HCT116 (cell line): ENCODE measurements around the gene TACO1. TPM values are rescaled to one million over a fixed set of nuclear protein-coding genes. Genes with fewer than 3 reads are reported as not detected.
A peak's percentile ranks its signal among the peaks of the same experiment; 100 is the strongest.

ENCODE experiments used
- ATAC-seq: fragments of 200-7000 bp; cut with Tn5 transposase; 2 replicates; pipeline ENCODE4 v1.9.1; 2020; ENCODE audit warnings: mild to moderate bottlenecking, moderate library complexity
- BruUV-seq: library from RNA; stranded (reverse); fragments of 400-500 nt; replicated peaks from 2 replicates; lab custom pipeline; 2021; lab: Mats Ljungman, UMichigan
- CTCF ChIA-PET: fragments of 300-600 bp; sonication (Branson Sonifier 250); formaldehyde crosslinking; loops from one replicate; lab custom pipeline; 2021; ENCODE audit warnings: antibody characterized with exemption; lab: Charles Lee
- POLR2A ChIA-PET: fragments of 300-600, 350-600 bp; sonication (Branson Sonifier 250); formaldehyde crosslinking; loops from one replicate; lab custom pipeline; 2021; ENCODE audit warnings: antibody characterized with exemption; lab: Charles Lee
- RAD21 ChIA-PET, 2 experiments: fragments of 300-600 bp; sonication (Branson Sonifier 250); formaldehyde crosslinking; loops; one replicate each; lab custom pipeline; 2023; ENCODE audit warnings: low total read pairs in 2 of 2; ENCODE audit not compliant: uncharacterized antibody in 2 of 2, unreplicated experiment in 2 of 2, low non-redundant PET in 1 of 2; lab: Charles Lee
- DNase-seq: peaks from one replicate; pipeline ENCODE4 v3.0.0-alpha.2; 2010; ENCODE audit warnings: low read depth, low spot score
- H2AFZ ChIP-seq: fragments of 200-600 bp; shearing (Covaris generic), sonication (generic); 2 replicates; pipeline ENCODE4 v1.6.1; 2017; ENCODE audit warnings: low read depth, mixed run types, mixed read lengths, antibody characterized with exemption, low read length; ENCODE audit not compliant: poor library complexity, severe bottlenecking
- H3K27ac ChIP-seq: 2 replicates; pipeline ENCODE4 v1.5.1; 2012; ENCODE audit warnings: low read depth, low read length
- H3K27me3 ChIP-seq: fragments of 200-600 bp; sonication (generic); 2 replicates; pipeline ENCODE4 v1.6.1; 2016; ENCODE audit warnings: mixed run types, low read length, mixed read lengths; ENCODE audit not compliant: insufficient read depth
- H3K36me3 ChIP-seq, 2 experiments: fragments of 200-500 bp in 1 of 2; fragments of 200-600 bp in 1 of 2; sonication (Bioruptor generic) in 1 of 2; sonication (generic) in 1 of 2; 2 replicates each; pipeline versions ENCODE4 v1.5.1 to v1.6.1; 2014 to 2016; ENCODE audit warnings: low read length in 2 of 2, inconsistent platforms in 1 of 2, mixed read lengths in 1 of 2, mixed run types in 1 of 2; ENCODE audit not compliant: insufficient read depth in 2 of 2, control insufficient read depth in 1 of 2
- H3K4me1 ChIP-seq, 2 experiments: fragments of 200-600 bp in 1 of 2; sonication (generic) in 1 of 2; 2 replicates each; pipeline versions ENCODE4 v1.5.1 to v1.6.1; 2012 to 2017; ENCODE audit warnings: low read length in 2 of 2, inconsistent platforms in 1 of 2, mild to moderate bottlenecking in 1 of 2, mixed read lengths in 1 of 2, mixed run types in 1 of 2, moderate library complexity in 1 of 2; ENCODE audit not compliant: insufficient read depth in 2 of 2, control insufficient read depth in 1 of 2
- H3K4me2 ChIP-seq: fragments of 200-600 bp; sonication (generic); 2 replicates; pipeline ENCODE4 v1.6.1; 2017; ENCODE audit warnings: mixed run types, low read length, mixed read lengths
- H3K4me3 ChIP-seq, 2 experiments: fragments of 200-600 bp in 1 of 2; sonication (generic) in 1 of 2; replicated peaks in 1 of 2; 2 replicates each; pipeline ENCODE4 v1.5.1; 2011 to 2016; ENCODE audit warnings: low read length in 2 of 2, control low read depth in 1 of 2, low read depth in 1 of 2, mild to moderate bottlenecking in 1 of 2, mixed read lengths in 1 of 2, mixed run types in 1 of 2
- H3K79me2 ChIP-seq: fragments of 200-600 bp; sonication (generic); 2 replicates; pipeline ENCODE4 v1.6.1; 2017; ENCODE audit warnings: mild to moderate bottlenecking, mixed run types, low read length, moderate library complexity, mixed read lengths; ENCODE audit not compliant: insufficient read depth
- H3K9ac ChIP-seq: fragments of 200-600 bp; sonication (generic); 2 replicates; pipeline ENCODE4 v1.6.1; 2016; ENCODE audit warnings: low read length, mixed read lengths
- H3K9me2 ChIP-seq: fragments of 200-600 bp; sonication (generic), shearing (Covaris generic); 2 replicates; pipeline ENCODE4 v1.6.1; 2017; ENCODE audit warnings: mixed run types, mild to moderate bottlenecking, moderate library complexity; ENCODE audit not compliant: insufficient read depth
- H3K9me3 ChIP-seq, 2 experiments: fragments of 200-500 bp in 1 of 2; fragments of 200-600 bp in 1 of 2; sonication (Bioruptor generic) in 1 of 2; sonication (generic) in 1 of 2; 2 replicates each; pipeline ENCODE4 v1.6.1; 2014 to 2017; ENCODE audit warnings: low read length in 2 of 2, mixed read lengths in 2 of 2, inconsistent platforms in 1 of 2, low read depth in 1 of 2, mild to moderate bottlenecking in 1 of 2, mixed run types in 1 of 2, moderate library complexity in 1 of 2; ENCODE audit not compliant: control insufficient read depth in 1 of 2, insufficient read depth in 1 of 2
- H4K20me1 ChIP-seq: fragments of 200-600 bp; sonication (generic), shearing (Covaris generic); 2 replicates; pipeline ENCODE4 v1.6.1; 2017; ENCODE audit warnings: mixed run types, mild to moderate bottlenecking, moderate library complexity; ENCODE audit not compliant: insufficient read depth
- CBX3 ChIP-seq: IDR thresholded peaks from 2 replicates; pipeline ENCODE4 v1.6.1; 2012; ENCODE audit warnings: low read depth
- EGR1 ChIP-seq: IDR thresholded peaks from 2 replicates; pipeline ENCODE4 v1.6.1; 2012; ENCODE audit warnings: low read depth
- ELF1 ChIP-seq: IDR thresholded peaks from 2 replicates; pipeline ENCODE4 v1.6.1; 2012; ENCODE audit warnings: low read depth, borderline replicate concordance
- EZH2phosphoT487 ChIP-seq: fragments of 200-600 bp; IDR thresholded peaks from 2 replicates; pipeline ENCODE4 v1.6.1; 2018; ENCODE audit warnings: antibody characterized with exemption, borderline replicate concordance
- JUND ChIP-seq: IDR thresholded peaks from 2 replicates; pipeline ENCODE4 v1.6.1; 2012
- SIN3A ChIP-seq: IDR thresholded peaks from 2 replicates; pipeline ENCODE4 v1.6.1; 2012; ENCODE audit warnings: low read depth
- SRF ChIP-seq: IDR thresholded peaks from 2 replicates; pipeline ENCODE4 v1.6.1; 2012; ENCODE audit warnings: low read depth
- ZFX ChIP-seq: fragments of 450-650 bp; IDR thresholded peaks from 2 replicates; pipeline ENCODE4 v1.6.1; 2017
- intact Hi-C: fragments of 100-400 bp; cut with micrococcal nuclease; formaldehyde crosslinking; loops from 2 replicates; pipeline ENCODE4 v1.10.0; 2022
- total RNA-seq: library from RNA; stranded (reverse); gene quantifications from one replicate; pipeline ENCODE4 v1.2.1, GENCODE V29; 2021; ENCODE audit not compliant: unreplicated experiment
- TF ChIP-seq, protein P1 (sequence below): IDR thresholded peaks from 2 replicates; pipeline ENCODE4 v1.6.1; 2012
- TF ChIP-seq, protein P2 (sequence below): IDR thresholded peaks from 2 replicates; pipeline ENCODE4 v1.6.1; 2011; ENCODE audit warnings: mild to moderate bottlenecking, low read length, moderate library complexity; ENCODE audit not compliant: insufficient replicate concordance; ENCODE audit errors: extremely low read depth
- TF ChIP-seq, protein P3 (sequence below), 3 experiments: fragments of 200-600 bp in 1 of 3; sonication (generic) in 1 of 3; IDR thresholded peaks in 2 of 3; conservative IDR thresholded peaks in 1 of 3; 2 replicates each; pipeline ENCODE4 v1.5.1; 2012 to 2017; ENCODE audit warnings: low read depth in 2 of 3, low read length in 2 of 3, antibody characterized with exemption in 1 of 3, borderline replicate concordance in 1 of 3, control low read depth in 1 of 3, mild to moderate bottlenecking in 1 of 3, mixed read lengths in 1 of 3, mixed run types in 1 of 3, moderate library complexity in 1 of 3; ENCODE audit not compliant: insufficient read depth in 1 of 3
- TF ChIP-seq, protein P4 (sequence below): IDR thresholded peaks from 2 replicates; pipeline ENCODE4 v1.6.1; 2012; ENCODE audit warnings: low read depth

Gene TACO1
- total RNA-seq, 1 experiment from 2014 or later, result 39.6 TPM

DNA sequence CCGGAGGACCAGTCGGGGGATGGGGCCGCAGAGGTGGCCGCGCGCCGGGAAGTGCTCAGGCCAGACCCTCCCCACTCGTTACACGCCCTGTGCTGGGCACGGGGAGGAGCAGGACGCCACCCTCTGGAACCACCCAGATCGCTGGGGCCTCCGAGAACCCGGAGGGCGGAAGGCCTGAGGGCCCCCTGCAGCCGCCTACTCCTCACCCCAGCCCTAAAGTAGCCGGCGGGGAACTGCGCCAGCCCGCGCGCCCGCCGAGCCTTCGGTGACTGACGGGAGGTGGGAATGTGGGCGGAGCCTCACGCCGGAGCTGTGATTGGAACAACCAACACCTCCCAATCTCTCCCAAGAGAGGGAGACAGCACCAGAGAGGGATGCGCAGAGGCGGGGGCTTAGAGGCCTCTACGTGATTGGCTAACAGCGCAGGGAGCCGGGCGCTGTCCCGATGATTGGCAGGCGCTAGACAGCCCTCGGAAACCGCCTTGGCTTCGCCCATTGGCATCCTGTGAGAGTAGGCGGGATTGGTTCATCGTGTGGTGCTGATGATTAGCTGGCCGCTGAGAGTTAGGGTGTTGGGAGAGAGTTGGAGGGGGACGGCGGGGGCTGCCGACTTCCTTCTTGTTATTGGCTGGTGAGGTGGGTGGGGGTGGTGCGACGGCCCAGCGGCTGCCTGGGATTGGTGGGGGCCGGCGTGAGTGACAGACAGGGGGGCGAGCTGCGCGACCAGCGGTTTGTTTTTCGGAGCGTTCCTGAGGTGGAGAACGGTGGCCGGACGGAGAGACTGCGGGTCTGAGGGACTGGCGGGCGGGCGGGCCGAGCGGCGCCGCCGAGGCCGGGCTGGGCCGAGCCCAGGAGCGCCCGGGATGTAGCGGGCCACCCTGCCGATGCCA, 21.2 kb downstream of the TACO1 start, which contains the start of gene MAP3K3 (continued):
- TF ChIP-seq ZFX, result peak; percentile 82
- TF ChIP-seq, protein P1, sequence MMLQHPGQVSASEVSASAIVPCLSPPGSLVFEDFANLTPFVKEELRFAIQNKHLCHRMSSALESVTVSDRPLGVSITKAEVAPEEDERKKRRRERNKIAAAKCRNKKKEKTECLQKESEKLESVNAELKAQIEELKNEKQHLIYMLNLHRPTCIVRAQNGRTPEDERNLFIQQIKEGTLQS, result no peak
- peak; percentile 69 for TF ChIP-seq EGR1
- TF ChIP-seq, protein P2, sequence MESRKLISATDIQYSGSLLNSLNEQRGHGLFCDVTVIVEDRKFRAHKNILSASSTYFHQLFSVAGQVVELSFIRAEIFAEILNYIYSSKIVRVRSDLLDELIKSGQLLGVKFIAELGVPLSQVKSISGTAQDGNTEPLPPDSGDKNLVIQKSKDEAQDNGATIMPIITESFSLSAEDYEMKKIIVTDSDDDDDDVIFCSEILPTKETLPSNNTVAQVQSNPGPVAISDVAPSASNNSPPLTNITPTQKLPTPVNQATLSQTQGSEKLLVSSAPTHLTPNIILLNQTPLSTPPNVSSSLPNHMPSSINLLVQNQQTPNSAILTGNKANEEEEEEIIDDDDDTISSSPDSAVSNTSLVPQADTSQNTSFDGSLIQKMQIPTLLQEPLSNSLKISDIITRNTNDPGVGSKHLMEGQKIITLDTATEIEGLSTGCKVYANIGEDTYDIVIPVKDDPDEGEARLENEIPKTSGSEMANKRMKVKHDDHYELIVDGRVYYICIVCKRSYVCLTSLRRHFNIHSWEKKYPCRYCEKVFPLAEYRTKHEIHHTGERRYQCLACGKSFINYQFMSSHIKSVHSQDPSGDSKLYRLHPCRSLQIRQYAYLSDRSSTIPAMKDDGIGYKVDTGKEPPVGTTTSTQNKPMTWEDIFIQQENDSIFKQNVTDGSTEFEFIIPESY, result peak; percentile 6
- TF ChIP-seq SIN3A, result peak; percentile 88
- TF ChIP-seq, all 23 proteins: peak for 9

DNA sequence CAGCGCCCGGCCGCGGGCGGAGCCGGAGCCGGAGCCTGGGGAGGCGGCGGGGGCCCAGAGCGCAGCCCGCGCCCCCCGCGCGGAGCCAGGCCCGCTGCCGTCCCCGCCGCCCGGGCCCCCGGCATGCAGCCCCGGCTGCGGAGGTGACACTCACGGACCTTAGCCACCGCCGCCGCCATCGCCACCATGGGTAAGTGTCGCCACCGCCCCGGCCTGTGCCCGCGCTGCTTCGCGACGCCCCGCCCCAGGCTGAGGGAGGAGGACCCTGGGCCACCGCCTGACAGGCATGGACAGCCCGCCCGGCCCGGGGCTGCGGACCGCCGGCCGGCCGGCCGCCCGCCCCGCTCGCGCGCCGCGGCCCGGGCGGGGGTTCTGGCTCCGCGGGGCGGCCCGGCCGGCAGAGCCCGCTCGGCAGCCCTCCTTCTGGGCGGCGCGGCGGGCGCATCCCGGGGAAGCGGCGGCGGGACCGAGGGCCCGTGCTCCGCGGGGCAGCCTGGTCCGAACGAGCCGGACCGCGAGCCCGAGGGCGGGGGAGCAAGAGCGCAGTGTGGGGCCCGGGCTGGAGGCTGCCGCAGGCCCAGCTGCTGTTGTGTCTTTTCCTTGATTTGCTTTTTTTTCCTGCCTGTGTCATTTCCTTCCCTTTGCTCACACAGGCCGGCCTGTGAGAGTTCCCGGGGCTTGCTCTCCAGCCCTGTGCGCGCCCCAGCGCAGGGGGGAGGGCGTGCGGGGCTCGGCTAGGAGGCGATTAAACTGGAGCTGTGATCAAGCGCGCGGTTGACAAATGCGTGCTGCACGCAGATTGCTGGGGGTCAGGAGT, 22.1 kb downstream of the TACO1 start:
- peaks cover 12 to 18% of the 10 kb centered on the region in 2 experiments; a peak in 3 of 4 replicates for H3K4me1 ChIP-seq
- peak overlapping the region; percentile 10 for H2AFZ ChIP-seq
- peak overlapping the region; percentile 80 for H3K4me3 ChIP-seq
- ChIA-PET RAD21 (interaction anchor here (0.6 to 1.4 kb wide), 3 partner anchors 11 to 38 kb away, joined by 3 to 5 read pairs (median 3); no protein-coding TSS in a partner anchor), POLR2A (interaction anchor here (0.7 to 1.7 kb wide), 13 partner anchors 11 to 189 kb away, joined by 3 to 17 read pairs (median 4); partner anchors contain the start of gene TACO1), CTCF (interaction anchor here (0.9 to 4.9 kb wide), 5 partner anchors 11 to 216 kb away, joined by 3 to 71 read pairs (median 6); no protein-coding TSS in a partner anchor)
- H3K27me3 ChIP-seq, result no peaks in the 10 kb centered on the region
- H3K27ac ChIP-seq, result peak overlapping the region; percentile 61
- H3K36me3 ChIP-seq, result no peaks in the 10 kb centered on the region
- H4K20me1 ChIP-seq, result no peaks in the 10 kb centered on the region
- H3K79me2 ChIP-seq, result peaks cover 14% of the 10 kb centered on the region
- ATAC-seq (peak; percentile 61), DNase-seq (no peak)
- H3K9me3 ChIP-seq, result no peaks in the 10 kb centered on the region
- H3K9ac ChIP-seq, result peak overlapping the region; percentile 66
- H3K9me2 ChIP-seq, result no peaks in the 10 kb centered on the region
- BruUV-seq, result no TSS peak
- H3K4me2 ChIP-seq, result peak overlapping the region; percentile 85
- intact Hi-C loops, result loop anchor here (2.0 to 5.0 kb wide), 2 partner anchors 176 to 220 kb away; partner anchors contain the start of genes CYB561 and SMARCD2
- TF ChIP-seq, protein P3, sequence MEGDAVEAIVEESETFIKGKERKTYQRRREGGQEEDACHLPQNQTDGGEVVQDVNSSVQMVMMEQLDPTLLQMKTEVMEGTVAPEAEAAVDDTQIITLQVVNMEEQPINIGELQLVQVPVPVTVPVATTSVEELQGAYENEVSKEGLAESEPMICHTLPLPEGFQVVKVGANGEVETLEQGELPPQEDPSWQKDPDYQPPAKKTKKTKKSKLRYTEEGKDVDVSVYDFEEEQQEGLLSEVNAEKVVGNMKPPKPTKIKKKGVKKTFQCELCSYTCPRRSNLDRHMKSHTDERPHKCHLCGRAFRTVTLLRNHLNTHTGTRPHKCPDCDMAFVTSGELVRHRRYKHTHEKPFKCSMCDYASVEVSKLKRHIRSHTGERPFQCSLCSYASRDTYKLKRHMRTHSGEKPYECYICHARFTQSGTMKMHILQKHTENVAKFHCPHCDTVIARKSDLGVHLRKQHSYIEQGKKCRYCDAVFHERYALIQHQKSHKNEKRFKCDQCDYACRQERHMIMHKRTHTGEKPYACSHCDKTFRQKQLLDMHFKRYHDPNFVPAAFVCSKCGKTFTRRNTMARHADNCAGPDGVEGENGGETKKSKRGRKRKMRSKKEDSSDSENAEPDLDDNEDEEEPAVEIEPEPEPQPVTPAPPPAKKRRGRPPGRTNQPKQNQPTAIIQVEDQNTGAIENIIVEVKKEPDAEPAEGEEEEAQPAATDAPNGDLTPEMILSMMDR (IDR thresholded peaks at IDR 0.05 in 2 of 3, conservative IDR thresholded peaks at IDR 0.05 in 1 of 3; ENCODE audit: borderline replicate concordance in 1 of 3, insufficient read depth in 1 of 3, low read depth in 2 of 3, low read length in 2 of 3), result no peak
- no peak for TF ChIP-seq EZH2phosphoT487
- no peak for TF ChIP-seq SRF
- peak; percentile 85 for TF ChIP-seq ZFX
- TF ChIP-seq, protein P4, sequence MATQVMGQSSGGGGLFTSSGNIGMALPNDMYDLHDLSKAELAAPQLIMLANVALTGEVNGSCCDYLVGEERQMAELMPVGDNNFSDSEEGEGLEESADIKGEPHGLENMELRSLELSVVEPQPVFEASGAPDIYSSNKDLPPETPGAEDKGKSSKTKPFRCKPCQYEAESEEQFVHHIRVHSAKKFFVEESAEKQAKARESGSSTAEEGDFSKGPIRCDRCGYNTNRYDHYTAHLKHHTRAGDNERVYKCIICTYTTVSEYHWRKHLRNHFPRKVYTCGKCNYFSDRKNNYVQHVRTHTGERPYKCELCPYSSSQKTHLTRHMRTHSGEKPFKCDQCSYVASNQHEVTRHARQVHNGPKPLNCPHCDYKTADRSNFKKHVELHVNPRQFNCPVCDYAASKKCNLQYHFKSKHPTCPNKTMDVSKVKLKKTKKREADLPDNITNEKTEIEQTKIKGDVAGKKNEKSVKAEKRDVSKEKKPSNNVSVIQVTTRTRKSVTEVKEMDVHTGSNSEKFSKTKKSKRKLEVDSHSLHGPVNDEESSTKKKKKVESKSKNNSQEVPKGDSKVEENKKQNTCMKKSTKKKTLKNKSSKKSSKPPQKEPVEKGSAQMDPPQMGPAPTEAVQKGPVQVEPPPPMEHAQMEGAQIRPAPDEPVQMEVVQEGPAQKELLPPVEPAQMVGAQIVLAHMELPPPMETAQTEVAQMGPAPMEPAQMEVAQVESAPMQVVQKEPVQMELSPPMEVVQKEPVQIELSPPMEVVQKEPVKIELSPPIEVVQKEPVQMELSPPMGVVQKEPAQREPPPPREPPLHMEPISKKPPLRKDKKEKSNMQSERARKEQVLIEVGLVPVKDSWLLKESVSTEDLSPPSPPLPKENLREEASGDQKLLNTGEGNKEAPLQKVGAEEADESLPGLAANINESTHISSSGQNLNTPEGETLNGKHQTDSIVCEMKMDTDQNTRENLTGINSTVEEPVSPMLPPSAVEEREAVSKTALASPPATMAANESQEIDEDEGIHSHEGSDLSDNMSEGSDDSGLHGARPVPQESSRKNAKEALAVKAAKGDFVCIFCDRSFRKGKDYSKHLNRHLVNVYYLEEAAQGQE, result no peak
- TF ChIP-seq SIN3A, result peak; percentile 40; the same call in 1 of the 2 replicates
- no peak for TF ChIP-seq EGR1
- TF ChIP-seq ELF1, result no peak
- no peak for TF ChIP-seq JUND
- no peak for TF ChIP-seq CBX3
